Activated T-cell treated with anti-CD3 and anti-CD28 coated beads for 48 hours (primary cell): ENCODE measurements around the gene LECT2.

ENCODE experiments used
- DNase-seq: peaks from one replicate; pipeline ENCODE4 v3.0.0-alpha.2; 2020; ENCODE audit warnings: low read depth

Gene LECT2

DNA sequence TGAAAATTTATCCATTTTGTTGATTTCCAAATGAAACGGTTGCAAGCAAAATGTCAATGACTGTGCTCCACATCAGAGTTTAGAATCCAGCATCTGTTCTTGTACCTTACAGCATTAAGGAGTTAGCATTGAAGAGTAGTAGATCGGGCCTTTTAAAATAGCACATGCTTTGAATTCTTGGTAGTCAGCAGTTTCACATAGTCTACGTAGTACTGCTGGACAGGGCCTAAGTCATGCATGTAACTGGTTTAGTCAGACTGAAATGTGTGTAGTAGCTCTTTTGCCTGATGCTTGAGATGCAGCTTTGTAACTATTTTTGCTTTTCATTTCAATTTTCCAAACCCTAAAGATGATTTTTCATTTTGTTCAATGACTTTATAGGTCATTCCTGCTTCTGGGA is 19.8 kb downstream of the LECT2 start:
- DNase-seq: no peak

DNA sequence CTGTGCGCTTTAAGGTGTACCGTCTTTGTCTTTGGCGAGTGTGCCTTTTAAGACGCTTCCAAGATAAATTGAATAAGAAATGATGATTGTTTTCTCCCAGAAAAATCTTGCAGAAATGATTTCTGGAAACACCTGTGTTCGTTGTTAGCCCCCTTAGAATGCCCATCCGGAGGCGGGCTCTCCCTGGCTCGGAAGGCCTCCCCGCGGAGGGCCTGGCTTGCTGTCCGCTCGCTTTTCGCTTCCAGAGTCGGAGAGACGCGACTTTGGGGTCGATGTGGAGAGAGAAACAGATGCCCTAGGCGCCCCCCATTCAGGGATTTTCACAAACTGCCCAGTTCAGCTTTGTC is 23.9 kb downstream of the LECT2 start:
- DNase-seq: no peak

DNA sequence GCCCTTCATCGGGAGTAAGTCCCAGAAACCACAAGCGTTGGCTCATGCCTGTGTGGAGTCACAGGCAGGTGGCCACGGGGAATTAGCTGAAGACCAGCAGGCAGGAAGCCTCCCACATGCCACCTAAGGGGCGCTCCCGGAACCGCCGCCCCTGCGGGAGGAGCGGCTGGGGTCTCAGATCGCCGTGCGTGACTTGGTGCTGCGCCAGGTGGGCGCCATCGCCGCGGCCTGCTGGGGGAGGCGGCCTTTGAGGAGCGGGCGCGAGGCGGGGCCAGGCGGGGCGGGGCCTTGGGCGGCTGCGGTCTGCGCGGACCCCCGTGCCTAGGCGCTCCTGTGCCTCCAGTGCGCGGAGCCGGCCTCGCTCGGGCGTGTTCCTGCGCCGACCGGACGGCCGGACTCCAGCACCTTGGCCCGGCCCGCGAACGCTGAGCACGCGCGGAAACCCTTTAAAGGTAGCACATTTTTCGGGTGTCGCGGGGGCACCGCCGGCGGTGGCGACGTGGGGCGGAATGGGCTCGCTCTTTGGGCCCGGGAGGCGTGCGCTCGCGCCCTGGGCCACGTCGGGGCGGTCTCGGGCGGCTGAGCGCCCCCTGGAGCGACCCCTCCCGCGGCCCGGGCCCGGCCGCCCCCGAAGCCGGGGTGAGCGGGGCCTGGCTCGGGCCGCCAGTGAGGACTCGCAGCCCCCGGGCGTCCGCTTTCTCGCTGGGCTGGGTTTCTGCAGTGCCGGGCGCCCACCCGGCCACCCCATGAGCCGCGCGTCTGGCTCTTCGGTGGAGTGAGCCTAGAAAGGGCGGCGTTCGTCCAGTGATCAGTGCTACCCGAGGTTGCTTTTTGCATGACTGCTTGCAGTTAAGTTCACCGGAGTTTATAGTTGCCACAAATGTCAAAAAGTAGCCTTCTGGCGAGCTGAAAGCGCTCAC is 24.5 kb downstream of the LECT2 start:
- no peak for DNase-seq

DNA sequence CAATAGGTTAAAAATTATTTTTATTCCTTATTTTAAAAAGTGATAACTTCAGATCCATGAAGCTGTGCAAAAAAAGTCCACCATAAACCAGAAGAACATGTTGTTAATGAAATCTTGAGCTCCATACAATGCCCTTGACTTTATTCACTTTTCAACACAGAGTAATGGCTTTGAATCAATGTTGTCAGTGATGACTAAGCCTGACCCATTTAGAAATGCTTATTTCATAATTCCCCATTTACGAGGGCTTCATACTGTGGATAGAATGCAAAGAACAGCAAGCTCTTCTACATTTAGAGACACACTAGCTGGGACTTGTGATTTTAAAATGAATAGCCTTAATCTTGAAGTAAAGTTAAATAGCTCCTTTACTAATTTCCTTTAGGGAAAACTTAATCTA is 33.4 kb downstream of the LECT2 start:
- DNase-seq: no peak

DNA sequence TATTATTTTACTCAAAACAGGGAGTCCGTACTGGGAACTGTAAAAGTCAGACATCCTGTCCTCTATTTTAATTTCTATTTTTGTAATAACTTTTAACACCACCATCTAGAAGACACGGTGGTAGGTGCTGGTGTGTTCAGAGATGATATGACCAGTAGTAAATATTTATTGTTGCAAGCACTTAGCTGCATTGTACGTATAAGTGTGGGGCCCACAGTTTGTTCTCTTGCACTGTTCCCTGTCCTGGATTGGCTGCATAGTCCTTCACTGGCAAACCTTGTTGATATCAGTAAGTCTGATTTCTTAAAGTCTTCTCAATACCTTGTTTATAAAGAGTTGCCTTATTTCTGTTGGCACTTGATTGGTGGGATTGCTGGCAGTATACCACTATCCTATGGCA is 34.6 kb downstream of the LECT2 start:
- DNase-seq: no peak

DNA sequence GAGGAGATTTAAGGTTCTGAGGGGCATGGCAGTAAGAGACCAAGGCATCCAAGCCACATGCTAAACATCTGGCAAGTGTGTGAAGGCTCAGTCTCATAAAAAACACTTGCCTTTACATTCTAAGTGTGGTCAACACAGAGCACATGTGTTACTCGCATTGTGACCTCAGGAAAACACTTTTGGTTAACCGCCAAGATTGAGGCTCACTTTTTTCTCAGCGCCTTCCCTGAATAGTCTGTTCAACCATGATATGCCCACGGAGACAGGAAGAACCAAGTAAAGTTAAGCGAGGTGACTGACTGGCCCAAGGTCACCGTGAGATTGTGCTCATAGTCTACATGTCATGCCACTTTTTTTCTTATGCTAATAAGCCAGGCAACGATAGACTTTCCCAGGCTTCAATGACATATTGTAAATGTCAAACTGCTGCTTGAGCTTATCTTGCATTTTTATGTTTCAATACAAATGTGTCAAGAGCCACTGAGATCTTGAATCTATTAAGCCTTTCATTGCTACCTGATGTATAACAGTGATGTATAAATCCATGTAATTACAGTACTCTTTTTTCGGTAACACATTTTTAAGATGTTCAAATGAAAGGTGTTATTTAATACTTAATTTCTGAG is 38.0 kb downstream of the LECT2 start:
- DNase-seq: no peak

DNA sequence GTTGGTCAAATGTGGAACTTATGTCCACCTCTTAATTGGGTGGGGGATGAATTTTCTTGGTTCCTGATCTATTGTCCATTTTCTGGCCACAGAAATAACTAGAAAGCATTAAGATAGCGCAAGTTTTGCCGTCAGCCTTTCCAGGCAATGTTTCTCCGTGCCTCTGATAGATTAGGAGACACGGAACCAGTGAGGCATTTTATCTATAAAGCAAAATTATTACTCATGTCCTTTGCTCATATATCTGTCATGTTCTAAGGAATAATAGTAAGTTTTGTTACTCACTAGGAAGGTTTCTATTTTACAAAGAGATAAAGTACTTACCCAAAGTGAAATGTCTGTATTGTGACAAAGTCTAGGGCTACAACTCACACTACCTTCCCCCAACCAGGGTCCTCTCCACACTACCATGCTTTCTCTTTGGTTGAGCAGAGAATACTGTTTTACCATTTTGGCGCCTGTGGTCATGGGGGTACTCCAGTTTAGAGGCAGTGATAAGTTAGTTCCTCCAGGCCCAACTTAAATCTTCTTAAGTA is 39.2 kb downstream of the LECT2 start:
- no peak for DNase-seq

DNA sequence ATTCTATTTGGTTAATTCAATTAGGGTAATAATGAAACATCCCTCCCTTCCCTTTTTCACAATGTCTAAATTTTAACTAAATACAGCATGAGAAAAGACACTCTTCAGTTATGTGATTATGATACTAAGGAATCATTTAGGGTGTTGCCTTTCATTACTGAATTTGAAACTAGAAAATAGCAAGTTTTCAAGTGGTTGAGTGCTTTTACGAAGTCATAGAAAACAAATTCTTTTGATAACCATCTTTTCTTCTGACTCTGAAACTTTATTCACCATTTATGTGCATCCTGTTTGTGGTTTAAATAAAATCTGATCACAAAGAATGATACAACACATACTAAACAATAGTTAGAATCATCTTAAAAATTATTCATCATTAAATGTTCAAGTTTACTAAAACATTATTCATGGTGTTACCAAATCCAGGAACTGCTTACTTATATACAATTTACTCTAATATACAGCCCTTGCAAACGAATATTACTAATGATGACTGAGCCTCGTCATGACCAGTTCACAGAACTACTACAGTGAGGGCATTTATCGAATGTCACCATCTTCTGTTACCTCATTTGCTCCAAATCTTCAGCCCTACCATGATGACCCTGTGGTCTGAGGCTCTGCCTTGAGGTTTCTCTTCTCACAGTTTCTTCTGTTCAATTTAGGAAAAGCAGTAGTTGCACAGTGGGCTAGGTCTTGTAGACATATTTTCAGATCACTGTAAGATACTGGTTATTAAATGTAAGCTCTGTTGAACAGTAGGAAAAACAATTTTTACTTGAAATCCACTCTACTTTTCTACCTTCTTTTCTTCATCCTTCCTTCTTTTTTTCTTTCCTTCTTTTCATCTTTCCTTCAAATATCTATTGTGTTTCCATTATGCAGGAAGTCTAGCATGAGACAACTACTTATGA is 40.8 kb downstream of the LECT2 start:
- no peak for DNase-seq

DNA sequence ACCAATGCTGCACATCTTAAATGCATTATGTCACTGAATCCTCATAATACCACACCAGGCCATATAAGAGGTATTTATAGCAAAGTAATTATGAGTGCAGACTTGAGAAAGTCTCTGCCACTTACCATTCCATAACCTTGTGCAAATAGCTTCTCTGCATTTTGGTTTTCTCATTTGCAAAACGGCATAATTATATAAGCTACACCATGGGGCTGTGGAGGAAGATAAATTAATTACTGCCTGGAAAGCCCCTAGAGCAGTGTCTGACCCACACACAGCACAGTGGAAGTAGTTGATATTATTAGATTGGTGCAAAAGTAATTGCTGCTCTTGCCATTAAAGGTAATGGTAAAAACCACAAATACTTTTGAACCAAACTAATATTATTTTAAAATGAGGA is 49.6 kb downstream of the LECT2 start:
- no peak for DNase-seq

DNA sequence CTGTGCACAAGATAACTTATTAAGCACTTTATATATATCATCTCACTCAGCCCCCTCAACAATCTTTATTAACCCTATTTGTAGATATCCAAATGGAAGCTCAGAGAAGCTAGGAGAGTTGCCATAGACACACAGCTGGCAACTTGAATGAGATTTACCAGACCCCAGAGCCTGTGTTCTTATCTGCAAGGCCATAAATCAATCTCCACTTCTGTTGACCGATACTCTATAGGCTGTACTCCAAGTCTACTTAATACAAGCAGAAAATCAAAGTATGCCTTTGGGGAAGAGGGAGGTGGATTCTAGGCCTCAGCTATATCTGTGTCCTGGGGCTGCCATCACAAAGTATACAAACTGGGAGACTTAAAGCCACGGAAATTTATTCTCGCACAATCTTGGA is 53.1 kb downstream of the LECT2 start:
- DNase-seq: no peak

DNA sequence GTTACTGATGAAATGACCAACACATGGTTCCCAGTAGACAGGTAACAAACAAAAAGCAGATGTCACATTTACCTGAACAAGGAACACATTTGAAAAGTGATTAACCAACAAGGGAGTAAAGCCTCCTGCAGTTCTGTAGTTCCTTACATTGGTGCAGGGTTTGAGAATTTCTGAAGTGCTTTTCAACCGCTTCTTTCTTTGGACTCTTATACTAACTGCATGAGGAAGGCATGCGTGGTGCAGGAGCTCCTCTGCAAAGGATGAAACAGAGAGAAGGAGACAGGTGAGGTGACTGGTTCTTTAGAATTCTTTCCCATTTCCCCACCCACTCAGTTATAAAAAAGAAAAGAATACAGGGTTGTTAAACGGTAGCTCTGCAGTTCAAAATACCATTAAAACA is 54.5 kb downstream of the LECT2 start:
- DNase-seq: no peak

DNA sequence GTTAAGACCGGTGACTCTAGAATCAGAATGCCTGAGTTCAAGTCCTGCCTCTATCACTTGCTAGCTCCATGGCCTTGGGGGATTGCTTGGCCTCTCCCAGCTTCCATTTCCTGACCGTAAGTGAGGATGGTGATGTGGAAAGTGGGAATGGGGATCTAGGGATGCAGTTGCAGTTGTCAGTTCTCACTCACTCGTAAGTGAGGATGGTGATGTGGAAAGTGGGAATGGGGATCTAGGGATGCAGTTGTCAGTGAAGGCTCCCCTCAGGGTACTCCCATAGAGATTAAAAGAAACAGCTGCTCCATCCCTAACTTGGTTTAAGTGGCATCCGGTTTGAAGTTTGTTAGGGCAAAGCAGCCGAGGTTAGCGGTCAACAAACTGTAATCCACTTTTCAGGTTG is 56.1 kb downstream of the LECT2 start:
- DNase-seq: no peak
